Activated CD8-positive, alpha-beta memory T cell treated with anti-CD3 and anti-CD28 coated beads, Interleukin-2, amount 50 U/mL, for 48 hours (primary cell): ENCODE data around the gene FGF14.

Experiments used
- DNase-seq: peaks from one replicate; pipeline ENCODE4 v3.0.0-alpha.2; 2020

The FGF14 gene

DNA sequence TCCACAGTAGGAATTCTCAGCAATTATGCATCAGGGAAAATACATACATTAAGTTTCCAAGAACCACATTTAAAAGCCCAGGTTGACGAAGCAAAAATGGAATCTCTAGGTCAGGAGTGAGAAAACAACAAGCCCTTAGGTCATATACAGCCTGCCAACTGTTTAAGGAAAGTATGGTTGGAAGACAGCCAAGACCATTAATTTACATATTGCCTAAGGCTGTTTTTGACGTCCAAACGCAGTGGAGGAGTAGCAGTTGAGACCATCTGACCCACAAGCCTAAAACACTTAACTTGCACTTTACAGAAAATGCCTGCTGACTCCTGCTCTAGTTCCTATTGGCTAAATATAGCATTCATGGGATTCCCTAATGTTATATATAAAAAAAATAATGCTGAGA is 650.4 kb downstream of the FGF14 start:
- no peak for DNase-seq

- no peak for DNase-seq
Measured at GRCh38 chr13:101749584-101749983, 652.3 kb downstream of the FGF14 start.

GRCh38 chr13:101747039-101747438 is 654.8 kb downstream of the FGF14 start:
- no peak for DNase-seq

GRCh38 chr13:101746513-101746912 is 655.3 kb downstream of the FGF14 start:
- no peak for DNase-seq

- DNase-seq = no peak
Measured at GRCh38 chr13:101739382-101740178, 662.3 kb downstream of the FGF14 start.

DNA sequence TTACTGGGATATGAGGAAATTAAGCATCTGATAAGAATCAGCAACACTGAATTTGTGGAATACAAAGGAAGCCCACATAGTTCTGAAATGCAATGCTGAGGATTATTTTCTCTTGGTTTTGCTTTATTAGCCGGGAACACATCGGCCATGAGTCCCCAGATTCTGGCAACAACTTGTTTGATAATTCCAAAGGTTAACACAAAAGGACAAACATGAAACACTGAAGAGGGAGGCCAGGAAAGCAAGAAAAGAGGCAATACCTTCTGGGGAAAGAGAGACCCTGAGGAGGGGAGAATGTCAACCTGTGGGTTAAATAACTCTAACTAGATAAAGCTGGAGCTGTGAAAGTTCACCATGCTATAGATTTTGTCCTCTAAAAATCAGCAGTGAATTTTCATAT is 663.5 kb downstream of the FGF14 start:
- no peak for DNase-seq

DNA sequence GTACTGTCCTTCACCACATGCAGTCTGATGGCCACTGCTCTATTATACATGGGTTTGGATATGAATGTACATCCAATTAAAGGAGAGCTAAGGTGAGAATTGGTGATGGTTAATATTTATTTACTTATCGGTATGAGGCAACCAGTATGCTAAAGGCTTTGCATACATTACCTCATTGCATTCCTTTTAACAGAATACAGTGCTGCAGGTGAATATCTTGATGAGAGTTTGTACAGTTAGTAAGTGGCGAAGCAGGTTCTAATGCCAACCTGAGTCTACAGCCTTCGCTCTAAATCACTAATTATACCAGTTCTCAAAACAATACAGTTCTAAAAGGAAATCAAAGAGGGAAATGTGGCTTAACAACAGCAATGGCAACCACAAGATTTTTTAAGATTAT is 665.3 kb downstream of the FGF14 start:
- no peak for DNase-seq

DNA sequence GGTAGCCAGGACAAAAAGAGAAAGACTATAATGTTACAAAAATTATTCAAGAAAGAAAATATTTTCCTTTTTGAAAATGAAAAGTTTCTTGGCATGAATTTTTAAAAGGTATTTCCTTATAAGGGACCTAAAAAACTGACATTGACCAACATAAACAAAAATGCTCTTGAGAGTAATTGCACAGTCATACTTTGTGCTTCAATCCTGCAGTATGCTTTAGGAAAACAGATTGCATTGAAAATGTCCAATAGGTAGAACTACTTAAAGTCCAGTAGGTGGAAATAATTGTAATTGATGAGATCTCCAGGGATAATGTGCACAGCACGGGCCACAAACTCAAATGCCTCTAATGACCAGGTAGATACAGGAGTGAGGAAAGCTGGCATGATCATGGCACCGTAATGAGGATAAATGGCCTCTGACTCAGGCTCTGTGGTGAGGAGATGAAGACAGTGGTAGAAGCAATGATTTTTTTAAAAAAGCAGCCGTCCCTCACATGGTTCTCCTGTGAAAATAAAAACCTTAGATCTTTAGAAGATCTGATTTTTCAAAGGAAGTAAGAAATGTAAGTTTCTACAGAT is 671.3 kb downstream of the FGF14 start:
- DNase-seq = no peak

GRCh38 chr13:101728615-101729014 is 673.2 kb downstream of the FGF14 start:
- DNase-seq = no peak

- no peak for DNase-seq
Measured at GRCh38 chr13:101728021-101728420, 673.8 kb downstream of the FGF14 start.

- no peak for DNase-seq
Measured at GRCh38 chr13:101727118-101727517, 674.7 kb downstream of the FGF14 start.

GRCh38 chr13:101726681-101727080 is 675.2 kb downstream of the FGF14 start:
- no peak for DNase-seq

DNA sequence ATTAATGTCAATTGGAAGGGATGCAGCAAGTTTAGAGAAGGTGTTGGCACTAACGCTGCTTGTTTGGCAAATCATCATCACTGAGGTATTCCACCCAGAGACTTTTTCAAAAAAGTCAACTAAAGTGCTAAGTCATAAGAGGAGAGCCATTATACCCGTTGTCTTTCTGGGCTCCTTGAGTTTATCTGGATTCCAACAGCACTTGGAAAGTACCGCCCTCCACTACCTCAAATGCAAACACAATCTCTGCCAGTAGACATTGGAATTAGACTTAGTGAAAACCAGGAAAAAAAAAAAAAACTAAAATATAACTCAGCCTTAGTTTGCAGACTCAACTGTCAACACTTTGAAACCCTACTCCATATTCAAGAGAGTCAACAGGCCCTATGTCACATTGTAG is 683.4 kb downstream of the FGF14 start:
- DNase-seq = no peak

DNA sequence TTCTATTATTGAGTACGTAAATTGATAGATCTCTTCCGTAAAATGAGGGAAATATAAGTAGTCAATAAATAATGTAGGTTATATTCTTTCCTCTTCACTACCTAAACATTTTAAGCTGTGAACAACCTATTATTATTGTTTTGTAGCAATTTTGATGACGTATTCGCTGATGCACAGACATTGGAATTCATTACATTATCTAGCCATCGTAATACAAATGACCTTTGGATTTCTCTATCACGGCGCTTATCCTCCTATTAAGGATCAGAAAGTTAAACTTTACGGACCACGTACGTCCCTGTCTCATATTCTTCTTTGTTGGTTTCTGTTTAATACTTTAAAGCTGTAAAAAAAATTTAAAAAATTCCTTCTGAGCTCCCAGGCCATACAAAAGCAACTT is 684.5 kb downstream of the FGF14 start:
- no peak for DNase-seq

DNA sequence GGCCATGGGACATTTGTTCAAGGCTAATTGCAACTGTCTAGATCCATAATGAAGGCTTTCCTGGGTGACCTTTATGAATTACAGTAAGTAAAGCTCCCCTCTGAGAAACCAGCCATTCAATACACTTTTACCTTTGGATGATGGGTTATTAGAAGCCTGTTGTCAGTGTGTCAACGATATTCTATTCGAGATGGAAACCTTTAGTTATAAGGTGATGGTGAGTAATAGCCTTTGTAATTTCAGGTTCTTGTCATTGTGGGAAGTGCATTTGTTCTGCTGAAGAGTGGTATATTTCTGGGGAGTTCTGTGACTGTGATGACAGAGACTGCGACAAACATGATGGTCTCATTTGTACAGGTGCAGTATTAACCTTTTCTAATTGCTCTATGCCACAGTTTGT is 687.7 kb downstream of the FGF14 start:
- no peak for DNase-seq

DNA sequence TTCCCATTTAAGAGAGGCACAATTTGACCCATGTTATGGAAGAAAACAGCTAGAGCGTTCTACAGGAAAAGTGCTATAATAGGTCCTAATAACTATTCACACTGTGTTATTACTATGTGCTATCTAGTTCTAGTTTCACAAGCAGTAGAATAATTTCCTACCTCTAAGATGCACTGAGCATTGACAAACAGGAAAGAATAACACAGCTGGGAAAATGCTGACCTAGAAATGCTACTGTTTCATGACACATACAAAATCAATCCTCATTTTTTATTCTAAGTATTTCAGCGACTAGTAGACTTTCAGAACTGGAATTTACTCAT is 689.9 kb downstream of the FGF14 start:
- no peak for DNase-seq

DNA sequence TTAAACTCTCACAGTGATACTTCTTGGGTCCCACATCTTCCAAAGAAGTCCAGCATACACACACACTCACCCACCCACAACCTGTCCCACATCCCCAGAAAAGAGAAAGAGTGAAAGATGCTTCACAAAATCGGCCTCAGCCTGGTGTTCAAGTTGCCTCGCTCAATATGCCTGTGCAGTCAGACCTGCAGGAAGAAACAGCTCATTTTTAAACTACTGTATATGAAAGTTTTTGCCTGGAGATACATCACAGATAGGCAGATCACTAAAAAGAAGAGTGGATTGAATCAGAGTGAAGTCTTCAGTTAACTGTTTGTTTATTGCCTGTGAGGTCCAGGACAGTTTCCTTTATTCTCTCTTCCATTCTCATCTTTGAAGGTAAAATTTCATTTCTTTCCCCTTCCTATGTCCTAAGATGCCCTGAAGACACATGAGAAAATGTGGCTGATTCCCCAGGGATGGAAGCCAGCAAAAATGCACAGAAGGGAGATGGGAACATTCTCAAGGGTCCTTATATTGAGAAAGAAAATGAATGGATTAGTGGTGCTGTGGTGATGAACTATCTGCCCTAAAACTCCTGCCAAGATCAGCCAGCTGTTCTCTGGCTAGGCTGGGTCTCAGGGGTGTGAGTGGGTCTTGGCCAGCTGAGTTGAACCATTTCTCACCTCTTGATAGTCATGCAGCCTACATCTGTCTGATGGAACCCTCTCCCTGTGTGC is 690.4 kb downstream of the FGF14 start:
- no peak for DNase-seq

GRCh38 chr13:101709952-101710351 is 691.9 kb downstream of the FGF14 start:
- DNase-seq = no peak

DNA sequence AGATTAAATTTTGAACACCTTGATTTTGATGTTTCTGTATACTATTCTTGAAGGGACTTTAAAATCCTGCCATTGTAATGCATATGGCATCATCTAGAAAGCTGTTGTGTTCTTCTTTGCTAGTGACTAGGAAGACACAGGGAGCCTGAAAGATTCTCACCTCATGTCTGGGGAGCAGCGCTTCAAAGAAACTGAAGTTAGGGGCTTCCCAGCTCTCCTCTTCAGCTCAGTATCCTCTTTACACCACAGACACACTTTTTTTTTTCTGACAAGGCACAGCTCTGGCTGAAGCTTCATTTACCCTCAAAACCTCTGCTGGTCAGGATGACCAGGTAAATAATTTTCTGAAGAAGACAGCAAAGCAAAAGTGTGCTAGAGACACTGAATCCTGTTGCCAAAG is 693.7 kb downstream of the FGF14 start:
- DNase-seq = no peak

GRCh38 chr13:101707659-101708058 is 694.2 kb downstream of the FGF14 start:
- no peak for DNase-seq

GRCh38 chr13:101706651-101707050 is 695.2 kb downstream of the FGF14 start:
- no peak for DNase-seq

GRCh38 chr13:101703838-101704237 is 698.0 kb downstream of the FGF14 start:
- no peak for DNase-seq

DNA sequence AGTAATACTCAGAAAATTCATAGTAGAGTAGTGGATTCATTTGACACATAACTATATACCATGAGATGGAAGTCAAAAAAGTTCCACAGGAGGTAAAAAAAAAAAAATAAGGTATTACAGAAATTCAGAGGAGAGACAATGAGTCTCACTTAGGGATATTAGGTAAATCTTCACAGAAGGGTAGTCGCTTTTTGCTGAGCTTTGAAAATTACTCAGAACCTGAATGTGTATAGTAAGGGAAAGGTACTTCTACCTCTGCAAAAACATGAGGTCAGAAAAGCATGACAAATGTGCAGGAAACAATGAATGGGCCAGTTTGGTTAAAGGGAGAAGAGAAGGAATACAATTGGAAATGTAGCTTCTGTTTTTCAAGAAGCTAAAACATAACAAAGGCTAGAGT is 698.8 kb downstream of the FGF14 start:
- DNase-seq = no peak

- no peak for DNase-seq
Measured at GRCh38 chr13:101700598-101700997, 701.2 kb downstream of the FGF14 start.
